Tibial nerve (tissue), 3 donors: ENCODE measurements around the gene OPN3.

ENCODE experiments used
- POLR2A ChIP-seq, 2 donors: fragments of 450-650 bp; IDR thresholded peaks; one replicate each; pipeline ENCODE4 v1.6.1; 2017; ENCODE audit warnings: antibody characterized with exemption in 2 of 2, mild to moderate bottlenecking in 2 of 2, moderate library complexity in 2 of 2
- TF ChIP-seq, protein P1 (sequence below), 5 experiments: fragments of 200-600 bp in 3 of 5; fragments of 450-650 bp in 2 of 5; sonication (generic) in 3 of 5; IDR thresholded peaks; one replicate each; pipeline ENCODE4 v1.5.1; 2016 to 2019; ENCODE audit warnings: antibody characterized with exemption in 5 of 5, mild to moderate bottlenecking in 3 of 5, moderate library complexity in 2 of 5

DNA sequence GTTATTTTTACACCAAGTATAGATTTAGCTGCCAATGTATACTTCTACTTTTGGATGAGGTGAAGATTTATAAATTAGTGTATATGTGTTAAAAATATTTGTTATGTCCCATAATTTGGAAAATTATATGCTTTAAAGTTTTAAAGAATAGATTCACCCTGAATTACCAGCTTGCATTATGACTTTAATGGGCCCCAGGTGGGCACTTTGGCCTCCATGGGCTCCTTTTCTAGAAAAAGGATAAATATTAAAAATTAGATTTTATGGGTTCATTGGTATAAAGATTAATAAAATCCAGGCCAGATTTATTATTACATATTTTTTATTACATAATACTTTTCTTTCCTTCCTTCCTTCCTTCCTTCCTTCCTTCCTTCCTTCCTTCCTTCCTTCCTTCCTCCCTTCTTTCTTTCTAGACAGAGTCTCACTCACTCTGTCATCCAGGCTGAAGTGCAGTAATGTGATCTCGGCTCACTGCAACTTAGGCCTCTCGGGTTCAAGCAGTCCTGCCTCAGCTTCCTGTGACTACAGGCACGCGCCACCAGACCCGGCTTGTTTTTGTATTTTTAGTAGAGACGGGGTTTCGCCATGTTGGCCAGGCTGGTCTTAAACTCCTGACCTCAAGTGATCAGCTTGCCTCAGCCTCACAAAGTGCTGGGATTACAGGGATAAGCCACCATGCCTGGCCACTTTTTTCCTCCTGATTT is 86.1 kb downstream of the OPN3 start:
- TF ChIP-seq, protein P1, sequence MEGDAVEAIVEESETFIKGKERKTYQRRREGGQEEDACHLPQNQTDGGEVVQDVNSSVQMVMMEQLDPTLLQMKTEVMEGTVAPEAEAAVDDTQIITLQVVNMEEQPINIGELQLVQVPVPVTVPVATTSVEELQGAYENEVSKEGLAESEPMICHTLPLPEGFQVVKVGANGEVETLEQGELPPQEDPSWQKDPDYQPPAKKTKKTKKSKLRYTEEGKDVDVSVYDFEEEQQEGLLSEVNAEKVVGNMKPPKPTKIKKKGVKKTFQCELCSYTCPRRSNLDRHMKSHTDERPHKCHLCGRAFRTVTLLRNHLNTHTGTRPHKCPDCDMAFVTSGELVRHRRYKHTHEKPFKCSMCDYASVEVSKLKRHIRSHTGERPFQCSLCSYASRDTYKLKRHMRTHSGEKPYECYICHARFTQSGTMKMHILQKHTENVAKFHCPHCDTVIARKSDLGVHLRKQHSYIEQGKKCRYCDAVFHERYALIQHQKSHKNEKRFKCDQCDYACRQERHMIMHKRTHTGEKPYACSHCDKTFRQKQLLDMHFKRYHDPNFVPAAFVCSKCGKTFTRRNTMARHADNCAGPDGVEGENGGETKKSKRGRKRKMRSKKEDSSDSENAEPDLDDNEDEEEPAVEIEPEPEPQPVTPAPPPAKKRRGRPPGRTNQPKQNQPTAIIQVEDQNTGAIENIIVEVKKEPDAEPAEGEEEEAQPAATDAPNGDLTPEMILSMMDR (IDR thresholded peaks at IDR 0.05), result no peak
- no peak for TF ChIP-seq POLR2A (IDR thresholded peaks at IDR 0.05)
